ENCODE results near the gene CACNA1G. TPM values are rescaled to one million over a fixed set of nuclear protein-coding genes. Genes with fewer than 3 reads are reported as not detected.

The CACNA1G gene
- total RNA-seq, 1 donor from 2014 or later, result 0.21 TPM

DNA sequence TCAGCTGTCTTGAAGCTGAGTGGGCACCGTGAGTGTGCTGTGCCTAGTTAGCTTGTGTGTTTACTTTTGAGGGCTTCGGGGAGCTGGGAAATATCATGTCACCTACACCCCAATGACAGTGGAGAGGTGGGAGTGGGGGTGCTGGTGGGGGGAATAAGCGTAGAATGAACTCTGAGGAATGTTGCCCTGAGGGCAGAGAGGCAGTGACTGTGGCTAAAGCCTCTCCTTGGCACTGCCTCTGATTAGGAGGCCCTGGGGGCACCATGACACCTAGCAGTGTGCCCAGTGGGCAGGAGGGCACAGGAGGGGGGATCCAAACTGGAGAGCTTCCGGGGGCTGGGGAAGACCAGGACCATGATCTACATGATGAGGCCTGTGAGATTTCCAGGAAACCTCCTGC, 24.8 kb downstream of the CACNA1G start:
- DNase-seq (no peak), ATAC-seq (no peak)
- intact Hi-C loops (cut with DNase I), result no loop called here
- Histone ChIP-seq H3K4me1 (peaks cover 13% of the 10 kb centered on the region), H3K27me3 (ENCODE audit: low read depth) (no peaks in the 10 kb centered on the region), H3K36me3 (no peaks in the 10 kb centered on the region), H3K4me3 (no peak overlapping the region), H3K27ac (no peak overlapping the region), H3K9me3 (no peaks in the 10 kb centered on the region)
- TF ChIP-seq, protein P1, sequence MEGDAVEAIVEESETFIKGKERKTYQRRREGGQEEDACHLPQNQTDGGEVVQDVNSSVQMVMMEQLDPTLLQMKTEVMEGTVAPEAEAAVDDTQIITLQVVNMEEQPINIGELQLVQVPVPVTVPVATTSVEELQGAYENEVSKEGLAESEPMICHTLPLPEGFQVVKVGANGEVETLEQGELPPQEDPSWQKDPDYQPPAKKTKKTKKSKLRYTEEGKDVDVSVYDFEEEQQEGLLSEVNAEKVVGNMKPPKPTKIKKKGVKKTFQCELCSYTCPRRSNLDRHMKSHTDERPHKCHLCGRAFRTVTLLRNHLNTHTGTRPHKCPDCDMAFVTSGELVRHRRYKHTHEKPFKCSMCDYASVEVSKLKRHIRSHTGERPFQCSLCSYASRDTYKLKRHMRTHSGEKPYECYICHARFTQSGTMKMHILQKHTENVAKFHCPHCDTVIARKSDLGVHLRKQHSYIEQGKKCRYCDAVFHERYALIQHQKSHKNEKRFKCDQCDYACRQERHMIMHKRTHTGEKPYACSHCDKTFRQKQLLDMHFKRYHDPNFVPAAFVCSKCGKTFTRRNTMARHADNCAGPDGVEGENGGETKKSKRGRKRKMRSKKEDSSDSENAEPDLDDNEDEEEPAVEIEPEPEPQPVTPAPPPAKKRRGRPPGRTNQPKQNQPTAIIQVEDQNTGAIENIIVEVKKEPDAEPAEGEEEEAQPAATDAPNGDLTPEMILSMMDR (IDR thresholded peaks at IDR 0.05), result no peak

DNA sequence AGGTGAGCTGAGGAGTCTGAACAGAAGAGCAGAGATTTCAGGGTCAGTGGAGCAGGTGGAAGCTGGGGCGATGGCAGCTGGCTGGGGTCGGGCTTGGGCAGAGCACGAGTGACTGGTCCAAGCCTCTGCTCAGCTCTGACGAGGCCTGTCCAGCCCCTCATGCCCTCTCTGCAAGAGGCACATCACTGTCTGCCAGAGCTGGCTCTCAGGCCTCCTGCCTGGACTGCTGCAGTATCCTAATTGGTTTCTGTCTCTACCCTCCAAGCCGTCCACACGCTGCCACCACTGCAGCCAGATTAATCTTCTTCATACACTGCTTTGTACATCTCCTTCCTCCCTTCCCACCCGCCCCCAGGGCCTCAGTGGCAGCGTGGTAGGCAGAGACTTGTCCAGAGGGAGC, 25.4 kb downstream of the CACNA1G start:
- no peak for DNase-seq
- peaks cover 13% of the 10 kb centered on the region for H3K4me1 ChIP-seq

DNA sequence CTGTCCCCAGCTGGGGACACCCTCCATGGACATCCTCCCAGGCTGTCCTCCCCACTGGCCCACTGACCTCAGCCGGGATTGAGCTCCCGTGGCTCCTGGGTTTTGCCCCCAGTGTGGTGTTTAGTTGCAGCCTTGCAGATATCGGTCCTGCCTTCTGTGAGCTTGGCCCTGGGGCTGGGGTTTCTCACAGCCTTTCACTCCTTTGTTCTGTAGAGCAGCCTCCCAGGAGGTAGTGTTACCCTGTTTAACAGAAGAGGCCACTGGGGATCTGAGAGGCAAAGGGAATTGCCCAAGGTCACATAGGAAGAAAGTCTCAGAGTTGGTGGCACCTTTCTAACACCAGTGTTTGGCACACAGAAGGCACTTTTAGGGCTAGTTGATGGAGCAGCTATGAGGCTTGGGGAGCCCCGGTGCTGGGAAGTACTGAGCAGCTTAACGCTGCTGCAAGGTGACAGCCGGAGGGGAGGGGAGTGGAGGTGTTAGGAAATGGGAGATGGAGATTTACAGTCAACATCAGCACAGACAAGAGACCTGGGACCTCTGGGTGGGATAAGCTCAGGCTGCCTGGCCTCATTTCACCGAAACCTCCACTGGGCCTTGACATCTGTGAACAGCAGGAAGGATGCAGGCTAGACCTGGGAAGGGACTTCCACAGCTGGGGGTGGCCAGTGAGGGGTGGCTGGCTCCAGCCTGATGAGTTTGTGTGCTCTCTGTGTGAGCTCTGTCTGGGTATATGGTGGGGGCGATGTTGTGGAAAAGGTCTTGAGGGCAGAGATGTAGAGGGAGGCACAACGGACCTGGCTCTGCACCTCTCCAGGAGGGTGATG, 26.1 kb downstream of the CACNA1G start:
- peaks cover 13% of the 10 kb centered on the region for H3K4me1 ChIP-seq
- no peak for DNase-seq
- intact Hi-C loops (cut with DNase I), result no loop called here

More for the DNA sequence above, 25.4 kb downstream of the CACNA1G start:
- ATAC-seq, result no peak
- TF ChIP-seq, protein P1 (IDR thresholded peaks at IDR 0.05), result no peak
- no peaks in the 10 kb centered on the region for H3K27me3 ChIP-seq (ENCODE audit: low read depth)
- intact Hi-C loops (cut with DNase I), result no loop called here
- H3K27ac ChIP-seq, result no peak overlapping the region
- H3K36me3 ChIP-seq, result no peaks in the 10 kb centered on the region
- no peak overlapping the region for H3K4me3 ChIP-seq
- no peaks in the 10 kb centered on the region for H3K9me3 ChIP-seq

DNA sequence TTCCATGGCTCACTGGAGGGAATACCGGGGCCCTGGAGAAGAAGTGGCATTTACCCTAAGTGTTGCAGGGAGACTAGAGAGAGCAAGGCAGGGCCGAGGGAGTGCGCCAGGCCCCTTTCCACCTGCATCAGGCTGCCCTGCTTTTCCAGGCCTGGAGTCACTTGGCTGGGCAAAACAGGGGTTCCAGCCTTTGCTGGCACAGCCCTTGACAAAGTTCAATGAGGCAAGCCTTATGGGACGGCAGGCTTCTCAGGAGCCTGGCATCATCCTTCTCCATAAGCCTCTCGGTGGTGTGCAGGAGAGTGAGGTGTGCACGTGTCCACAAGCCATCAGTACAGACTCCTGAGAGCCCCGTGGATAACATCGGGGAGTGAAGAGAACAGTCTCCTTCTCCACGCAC, 27.1 kb downstream of the CACNA1G start:
- DNase-seq (no peak), ATAC-seq (no peak)
- TF ChIP-seq, protein P1 (IDR thresholded peaks at IDR 0.05), result no peak
- Histone ChIP-seq H3K9me3 (no peaks in the 10 kb centered on the region), H3K36me3 (no peaks in the 10 kb centered on the region), H3K27me3 (ENCODE audit: low read depth) (no peaks in the 10 kb centered on the region), H3K4me1 (peaks cover 13% of the 10 kb centered on the region), H3K27ac (no peak overlapping the region), H3K4me3 (no peak overlapping the region)
- intact Hi-C loops (cut with DNase I), result no loop called here

More for the DNA sequence above, 26.1 kb downstream of the CACNA1G start:
- Histone ChIP-seq H3K9me3 (no peaks in the 10 kb centered on the region), H3K4me3 (no peak overlapping the region), H3K36me3 (no peaks in the 10 kb centered on the region), H3K27ac (no peak overlapping the region), H3K27me3 (ENCODE audit: low read depth) (no peaks in the 10 kb centered on the region)
- no peak for ATAC-seq
- TF ChIP-seq, protein P1 (IDR thresholded peaks at IDR 0.05), result no peak

DNA sequence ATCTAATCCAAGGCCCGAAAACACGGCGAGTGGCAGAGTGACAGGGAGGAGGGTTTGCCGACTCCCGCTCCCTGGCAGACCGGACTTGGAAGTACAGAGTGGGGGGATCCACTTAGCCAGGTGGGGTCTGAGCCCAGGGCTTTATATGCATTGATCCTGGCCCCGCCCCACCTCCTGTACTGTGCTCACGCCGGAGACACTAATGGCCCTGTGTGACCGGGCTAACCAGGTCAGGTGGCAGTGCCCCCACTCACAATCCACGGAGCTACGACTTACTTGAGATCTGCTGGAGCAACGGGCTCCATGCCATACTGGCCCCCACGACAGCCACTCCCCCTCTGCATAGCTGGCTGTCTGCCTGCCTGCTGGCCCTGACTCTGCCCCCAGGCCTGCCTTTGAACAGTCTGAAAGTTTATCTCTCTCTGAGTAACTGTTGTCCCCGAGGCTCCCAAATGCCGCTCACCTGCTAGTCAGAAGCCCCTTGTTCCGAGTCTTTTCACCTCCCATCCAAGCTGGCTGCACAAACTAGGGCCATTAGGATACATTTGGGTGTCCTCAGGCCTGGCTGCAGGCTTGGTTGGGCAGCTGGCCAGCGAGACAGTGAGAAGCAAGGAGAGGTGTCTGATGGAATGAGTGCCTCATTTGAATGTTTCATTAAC, 28.0 kb downstream of the CACNA1G start:
- no peak overlapping the region for H3K4me3 ChIP-seq
- TF ChIP-seq, protein P1 (IDR thresholded peaks at IDR 0.05), result no peak
- H3K9me3 ChIP-seq, result no peaks in the 10 kb centered on the region
- no peak overlapping the region for H3K27ac ChIP-seq
- no peaks in the 10 kb centered on the region for H3K27me3 ChIP-seq (ENCODE audit: low read depth)
- ATAC-seq, result no peak
- intact Hi-C loops (cut with DNase I), result no loop called here
- no peak for DNase-seq
- H3K36me3 ChIP-seq, result no peaks in the 10 kb centered on the region
- peaks cover 13% of the 10 kb centered on the region for H3K4me1 ChIP-seq
